NCI-H187 treated with DMSO at 0.1 percent for 48 hours (cell line): ENCODE data around the gene JAK1.
"Not testable (repeated sequence)": the region's sequence is repeated elsewhere in the genome, so short reads cannot be mapped to it uniquely, and the experiment has no call there.

ENCODE experiments used
- DNase-seq: peaks from one replicate; lab custom pipeline; 2025; lab: John Stamatoyannopoulos, UW

Gene JAK1

DNA sequence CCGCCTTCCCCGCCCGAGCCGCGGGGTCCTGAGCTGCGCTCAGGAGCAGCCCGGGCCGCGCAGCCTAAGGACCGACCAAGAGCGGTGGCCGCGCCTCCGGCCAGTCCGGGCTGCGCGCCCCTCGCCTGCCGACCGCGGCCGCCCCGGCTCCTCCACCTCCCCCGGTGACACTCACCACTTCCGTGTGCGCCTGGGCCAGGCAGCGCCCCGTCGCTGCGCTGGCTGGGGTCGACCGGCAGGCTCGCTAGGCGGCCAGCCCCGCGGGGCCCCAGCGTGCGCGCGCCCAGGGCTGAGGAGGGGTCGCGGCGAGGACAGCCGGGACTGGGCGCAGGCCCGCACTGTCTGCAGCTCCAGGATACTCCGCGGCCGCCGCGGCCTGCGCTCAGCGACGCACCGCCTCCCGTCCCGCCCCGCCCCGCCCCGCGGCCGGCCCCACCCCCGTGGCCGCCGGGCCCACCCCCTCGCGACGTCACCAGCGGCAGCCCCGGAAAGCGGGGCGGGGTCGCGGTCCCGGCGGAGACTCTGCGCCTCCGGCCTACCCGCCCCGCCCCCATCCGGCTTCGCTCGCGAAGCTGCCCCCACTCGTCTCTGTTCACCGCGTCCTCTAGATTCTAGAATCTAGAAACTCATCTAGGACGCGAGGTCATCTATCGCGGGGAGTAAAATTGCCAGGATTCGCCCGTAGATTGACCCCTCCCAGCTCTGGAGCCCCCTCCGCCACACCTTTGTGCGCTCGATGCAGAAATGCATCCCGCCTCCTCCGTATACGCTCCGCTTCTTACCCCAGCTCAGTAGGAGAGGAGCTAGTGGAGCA, at the start of gene JAK1:
JAK1 (minus strand) TSS at position 392 of the 814 bp plus-strand sequence. CDS start 80,285 bp downstream, outside the sequence.
- DNase-seq: peak; percentile 17

DNA sequence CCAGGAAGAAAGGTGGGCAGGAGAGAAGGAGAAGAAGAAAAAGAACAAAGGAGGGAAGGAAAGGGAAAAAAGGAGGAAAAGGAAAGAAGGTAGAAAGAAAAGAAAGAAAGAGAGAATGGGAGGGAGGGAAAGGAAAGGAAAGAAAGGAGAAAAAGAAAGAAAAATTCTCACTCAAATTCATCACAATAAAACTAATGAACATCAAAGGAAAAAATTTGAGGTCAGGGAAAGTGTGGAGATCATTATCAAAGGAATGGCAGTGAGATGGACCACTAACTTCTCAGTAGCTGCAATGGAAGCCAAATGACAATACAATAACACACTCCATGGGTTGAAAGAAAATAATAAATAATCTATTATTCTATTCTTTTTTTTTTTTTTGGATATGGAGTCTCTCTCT, 48.0 kb upstream of the JAK1 start:
- DNase-seq: no peak

DNA sequence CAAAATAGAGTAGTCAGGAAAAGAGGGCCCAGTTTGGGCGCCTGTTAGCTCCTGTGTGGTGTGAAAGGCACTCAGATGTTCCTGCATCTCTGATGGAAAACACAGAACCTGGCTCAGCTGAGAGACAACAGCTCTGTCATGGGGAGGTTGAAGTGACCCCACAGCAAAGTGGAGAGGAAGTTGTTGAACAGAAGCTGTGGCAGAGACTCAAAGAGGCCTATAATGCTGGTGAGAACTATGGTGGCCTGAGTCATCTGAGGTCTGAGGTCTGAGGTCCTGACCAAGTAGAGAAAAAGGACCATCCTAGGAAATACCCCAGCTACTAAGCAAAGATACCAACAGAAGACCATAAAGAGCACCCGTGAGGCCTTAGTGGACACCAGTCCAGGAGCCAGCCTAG, 45.6 kb upstream of the JAK1 start:
- no peak for DNase-seq

DNA sequence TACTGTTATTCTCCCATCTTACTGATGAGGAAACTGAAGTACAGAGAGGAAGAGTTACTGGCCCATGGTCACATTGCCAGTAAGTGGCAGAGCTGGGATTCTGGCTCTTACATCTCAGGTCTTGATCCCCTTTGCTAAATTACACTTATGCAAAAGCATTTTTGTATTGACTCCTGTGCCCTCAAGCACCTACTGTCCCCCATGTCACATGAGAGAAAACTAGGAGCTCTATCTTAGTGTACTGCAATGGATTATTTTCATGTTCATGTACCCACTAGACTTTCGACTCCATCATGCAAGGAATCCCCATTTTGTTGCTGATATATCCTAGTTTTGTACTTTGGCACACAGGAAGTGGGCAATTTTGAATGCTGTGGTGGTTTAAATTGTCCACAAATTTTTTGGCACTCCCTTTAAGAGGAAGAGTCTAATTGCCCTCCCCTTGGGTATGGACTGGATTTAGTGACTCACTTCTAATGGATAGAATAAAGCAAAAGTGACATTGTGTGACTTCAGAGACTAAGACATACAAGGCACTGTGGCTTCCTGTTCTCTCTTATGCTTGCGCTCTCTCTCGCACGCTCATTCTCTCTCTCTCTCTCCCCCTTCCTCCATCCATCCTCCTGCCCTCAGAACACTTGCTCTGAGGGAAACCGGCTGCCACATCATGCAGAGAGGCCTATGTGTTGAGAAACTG, 43.5 kb upstream of the JAK1 start:
- DNase-seq: no peak

DNA sequence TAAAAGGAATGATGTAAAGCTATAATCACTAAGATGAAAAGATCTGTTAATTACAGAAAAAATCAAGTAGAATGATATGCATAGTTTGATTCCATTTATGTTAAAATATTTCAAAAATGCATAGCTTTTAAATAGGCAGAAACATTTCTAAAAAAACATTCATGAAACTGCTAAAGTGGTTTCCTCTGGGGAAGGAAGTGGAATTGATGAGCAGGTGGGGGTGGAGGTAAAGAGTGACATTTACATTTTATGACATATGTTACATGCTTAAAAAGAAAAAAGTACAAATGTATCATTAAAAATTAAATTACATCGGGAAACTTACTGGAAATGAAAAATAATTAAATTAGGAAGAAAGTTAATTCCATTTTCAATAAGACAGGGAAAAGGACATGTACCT, 42.8 kb upstream of the JAK1 start:
- no peak for DNase-seq

DNA sequence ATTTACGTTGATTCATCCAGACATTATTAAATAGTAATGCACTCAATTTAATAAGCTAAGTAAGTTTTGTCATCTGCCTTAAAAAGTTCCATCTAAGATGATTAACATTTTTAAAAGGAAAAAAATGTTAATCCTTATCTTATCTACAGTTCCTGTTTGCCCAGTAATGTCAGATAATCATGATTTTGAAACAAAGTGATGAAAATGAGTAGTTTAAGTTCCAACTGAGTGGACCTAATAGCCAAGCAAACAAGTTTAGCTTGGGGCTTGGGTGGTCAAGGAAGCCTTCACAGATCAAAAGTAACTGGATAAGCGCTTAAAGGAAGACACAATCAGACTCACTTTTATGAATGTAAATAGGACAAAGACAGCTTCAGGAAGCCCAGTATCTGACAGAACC, 40.5 kb upstream of the JAK1 start:
- DNase-seq: no peak

DNA sequence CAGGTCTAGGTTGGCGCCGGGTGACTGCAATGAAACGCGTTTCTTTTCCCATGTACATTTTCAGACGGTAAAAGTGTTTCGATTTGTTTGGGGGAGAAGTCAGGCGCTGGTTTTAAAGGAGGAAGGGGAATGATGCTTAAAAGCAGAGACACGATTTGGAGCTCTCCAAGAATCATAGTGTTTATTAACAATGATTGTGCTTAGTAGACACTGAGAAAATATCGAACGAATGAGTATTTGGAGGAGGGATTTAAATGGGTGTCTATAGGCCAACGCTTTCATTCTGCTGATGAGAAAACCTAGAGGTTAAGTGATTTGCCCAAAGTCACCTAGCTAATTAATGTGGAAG, 36.9 kb upstream of the JAK1 start:
- no peak for DNase-seq

DNA sequence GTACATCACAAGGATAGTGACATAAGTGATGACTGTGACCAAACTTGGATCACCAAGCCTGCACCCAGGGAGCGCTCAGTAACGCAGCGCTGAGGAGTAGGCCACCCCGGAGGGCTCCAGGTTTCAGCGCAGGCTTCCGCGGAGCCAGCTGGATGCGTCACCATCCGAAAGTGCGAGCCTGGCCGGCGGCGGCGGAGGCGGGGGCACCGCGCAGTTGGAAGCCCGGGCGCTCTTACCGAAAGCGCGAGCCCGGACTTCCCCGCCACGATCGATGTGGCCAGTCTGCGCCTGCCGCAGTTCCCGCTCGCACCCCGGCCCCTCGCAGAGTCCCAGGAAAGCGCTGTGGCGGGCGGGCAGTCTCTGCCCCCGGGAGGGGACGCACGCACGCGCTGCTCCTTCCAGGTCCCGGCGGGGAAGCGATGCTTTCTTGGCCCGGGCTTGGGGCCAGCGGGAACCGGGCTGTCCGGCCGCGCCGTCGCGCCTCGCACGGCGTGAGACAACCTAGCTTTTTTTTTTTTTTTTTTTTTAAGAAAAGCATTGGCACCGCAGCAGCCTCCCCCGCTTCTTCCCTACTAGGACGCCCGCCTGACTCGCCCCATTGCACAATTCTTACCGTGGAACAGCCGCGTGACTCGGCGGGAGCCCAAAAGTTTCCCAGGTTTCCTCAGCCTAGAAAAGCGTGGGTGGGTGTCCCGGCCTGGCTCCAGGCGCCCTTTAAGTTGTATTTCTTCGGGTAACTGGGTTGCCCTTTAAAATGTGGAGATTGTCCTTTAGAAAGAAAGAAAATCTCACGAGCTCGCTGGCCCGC, 36.4 kb upstream of the JAK1 start:
- DNase-seq: no peak

DNA sequence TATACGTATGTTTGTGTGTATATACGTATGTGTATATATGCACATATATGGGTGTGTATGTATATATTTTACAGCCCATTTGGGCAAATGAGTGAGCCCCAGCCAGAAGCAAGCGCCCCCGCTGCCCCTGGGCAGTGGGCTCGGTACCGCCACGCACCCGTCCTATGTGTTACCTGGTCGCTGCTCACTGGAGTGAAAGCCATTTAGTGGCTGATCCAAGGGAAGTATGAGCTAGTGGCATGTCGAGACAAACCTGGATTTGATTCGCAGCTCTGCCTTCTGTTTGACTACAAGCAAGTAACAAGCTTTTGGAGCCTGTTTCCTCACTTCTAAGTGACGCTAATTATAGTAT, 35.8 kb upstream of the JAK1 start:
- DNase-seq: no peak

DNA sequence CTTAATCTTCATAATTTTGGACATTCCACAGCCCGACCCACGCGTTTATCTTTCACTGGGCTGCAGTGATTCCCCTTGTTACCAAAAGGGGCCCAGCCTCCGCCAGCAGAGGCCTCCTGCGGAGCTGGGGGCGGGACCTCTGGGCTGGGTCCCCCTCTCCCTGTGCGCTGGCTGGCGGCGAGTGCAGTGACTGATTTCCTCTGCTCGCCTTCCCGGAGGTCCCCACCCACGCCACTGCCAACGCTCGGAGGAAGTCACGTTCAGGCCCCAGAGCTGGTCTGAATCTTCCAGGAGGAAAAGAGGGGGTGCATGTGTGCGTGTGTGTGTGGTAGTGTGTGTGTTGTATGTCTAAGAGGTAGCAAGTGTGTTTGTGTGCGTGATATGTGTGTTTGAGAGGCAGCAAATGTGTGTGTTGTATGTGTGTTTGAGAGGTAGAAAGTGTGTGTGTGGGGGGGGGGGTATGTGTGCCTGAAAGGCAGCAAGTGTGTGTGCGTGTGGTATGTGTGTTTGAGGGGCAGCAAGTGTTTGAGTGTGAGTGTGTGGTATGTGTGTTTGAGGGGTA, 35.0 kb upstream of the JAK1 start:
- DNase-seq: no peak

DNA sequence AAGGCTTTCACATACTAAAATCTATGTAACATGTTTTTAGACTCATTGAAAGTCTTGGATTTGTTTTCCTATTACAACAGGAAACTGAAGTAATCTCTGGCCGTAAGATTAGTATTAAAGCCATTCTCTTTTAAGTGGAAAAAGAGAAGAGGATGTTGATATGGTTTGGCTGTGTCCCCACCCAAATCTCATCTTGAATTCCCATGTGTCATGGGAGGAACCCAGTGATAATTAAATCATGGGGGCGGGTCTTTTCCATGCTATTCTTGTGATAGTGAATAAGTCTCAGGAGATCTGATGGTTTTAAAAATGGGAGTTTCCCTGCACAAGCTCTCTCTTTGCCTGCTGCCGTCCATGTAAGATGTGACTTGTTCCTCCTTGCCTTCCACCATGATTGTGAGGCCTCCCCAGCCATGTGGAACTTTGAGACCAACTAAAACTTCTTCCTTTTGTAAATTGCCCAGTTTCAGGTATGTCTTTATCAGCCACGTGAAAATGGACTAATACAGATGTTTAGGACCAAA, 32.1 kb upstream of the JAK1 start:
- DNase-seq: not testable (repeated sequence)

DNA sequence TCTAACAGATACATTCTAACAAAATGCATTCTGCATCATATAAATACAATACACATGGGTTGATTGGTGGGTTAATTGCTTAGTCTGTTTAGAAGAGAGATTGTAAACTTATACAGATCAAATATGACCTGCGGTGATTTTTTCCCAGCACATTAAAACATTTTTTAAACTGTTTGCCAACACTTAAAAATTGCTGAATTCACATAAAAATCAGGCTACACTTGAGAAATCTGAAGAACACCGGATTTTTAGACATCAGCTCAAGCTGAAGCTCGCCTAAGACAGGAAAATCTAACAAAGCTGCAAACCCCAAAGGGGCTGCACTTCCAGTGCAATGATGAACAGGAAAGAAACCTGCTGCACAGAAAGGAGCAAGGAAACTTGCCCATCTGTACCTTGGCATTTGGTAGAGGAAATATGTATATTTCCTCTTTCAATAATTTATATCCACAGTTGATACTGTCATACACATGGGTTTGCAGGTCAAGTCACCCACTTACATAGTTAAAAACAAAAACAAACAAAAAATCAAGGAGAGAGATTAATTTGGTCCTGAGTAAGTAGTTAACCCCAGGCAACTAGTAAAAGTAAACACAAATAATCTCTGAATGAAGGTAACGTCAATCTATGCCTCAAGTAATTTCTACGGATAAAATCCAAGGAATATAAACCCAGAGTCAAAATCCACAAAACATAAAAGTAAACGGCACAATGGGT, 30.4 kb upstream of the JAK1 start:
- DNase-seq: no peak

DNA sequence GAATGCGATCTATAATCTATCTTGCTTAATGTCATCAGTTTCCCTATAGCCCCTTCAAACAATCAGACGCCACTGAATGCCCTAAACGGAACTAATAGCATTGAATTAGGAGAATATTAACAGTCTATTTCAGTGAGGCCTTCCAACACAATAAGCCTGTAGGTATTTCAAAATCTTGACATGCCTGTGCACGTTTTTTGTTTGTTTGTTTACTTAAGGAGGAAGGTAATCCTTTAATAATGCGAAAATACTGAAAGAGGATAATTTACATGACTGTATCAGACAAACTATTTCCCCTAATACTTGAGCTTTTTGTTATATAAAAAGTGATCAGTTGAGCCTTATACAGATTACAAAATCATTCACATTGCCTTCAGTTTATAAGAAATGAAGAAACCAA, 29.0 kb upstream of the JAK1 start:
- no peak for DNase-seq

DNA sequence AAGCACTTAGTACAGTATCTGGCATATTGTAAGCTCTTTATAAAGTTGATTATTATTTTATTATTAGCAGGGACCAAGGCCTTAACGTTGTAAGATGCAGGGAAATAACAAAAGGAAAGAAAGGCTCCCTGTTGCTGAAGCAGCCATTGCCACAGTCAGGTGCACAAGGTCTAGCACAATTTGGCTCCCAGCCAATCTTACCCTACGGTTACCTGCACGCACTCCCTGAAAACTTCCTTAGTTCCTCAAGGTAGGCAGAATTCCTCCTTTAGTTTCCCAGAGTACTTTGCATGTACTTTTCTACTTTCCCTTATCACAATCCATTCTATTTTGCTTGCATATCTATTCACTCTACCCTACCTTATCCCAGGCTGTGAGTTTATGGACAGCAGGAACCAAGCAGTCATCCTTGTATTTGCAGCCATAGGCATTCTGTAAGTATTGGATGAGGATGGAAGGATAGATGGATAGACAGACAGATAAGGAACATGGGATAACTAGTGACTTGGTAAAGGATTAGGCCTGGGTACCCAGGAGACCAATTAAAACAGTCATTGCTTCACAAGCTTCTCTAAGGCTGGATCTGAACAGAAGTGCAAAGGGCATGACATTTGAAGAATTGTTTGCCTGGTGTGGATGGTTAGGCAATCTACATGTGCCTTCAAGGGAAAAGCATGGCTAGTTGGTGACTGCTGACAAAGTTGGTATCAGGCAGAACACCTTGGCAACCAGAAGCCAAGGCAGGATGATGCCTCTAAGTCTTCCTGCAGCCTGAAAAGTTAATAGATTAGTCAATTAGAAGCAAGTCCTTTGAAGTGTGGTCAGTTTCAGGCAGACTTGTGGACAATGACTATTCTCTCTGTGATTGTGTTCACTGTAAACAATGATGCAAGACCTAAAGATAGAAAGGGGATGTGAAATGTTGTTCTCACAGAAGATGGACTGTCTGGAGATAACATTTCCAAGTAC, 20.8 kb upstream of the JAK1 start:
- no peak for DNase-seq

DNA sequence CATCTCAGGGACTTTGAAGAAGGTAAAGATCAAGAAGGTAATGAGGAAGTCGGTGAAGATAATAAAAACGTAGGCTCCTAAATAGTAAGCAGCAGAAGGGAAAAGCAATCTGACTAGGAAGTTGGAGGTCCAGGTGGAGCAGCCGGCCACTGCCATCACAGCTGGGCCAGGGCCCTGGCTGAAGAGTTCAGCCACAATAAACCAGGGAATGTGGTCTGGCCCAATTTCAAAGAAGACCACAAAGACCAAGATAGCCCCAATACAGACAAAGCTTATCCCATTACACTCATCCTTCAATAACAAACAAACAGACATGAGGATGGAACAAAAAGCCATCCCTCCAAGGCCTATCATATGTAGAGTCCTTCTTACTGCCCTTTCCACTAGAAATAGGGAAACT, 18.4 kb upstream of the JAK1 start:
- DNase-seq: no peak

DNA sequence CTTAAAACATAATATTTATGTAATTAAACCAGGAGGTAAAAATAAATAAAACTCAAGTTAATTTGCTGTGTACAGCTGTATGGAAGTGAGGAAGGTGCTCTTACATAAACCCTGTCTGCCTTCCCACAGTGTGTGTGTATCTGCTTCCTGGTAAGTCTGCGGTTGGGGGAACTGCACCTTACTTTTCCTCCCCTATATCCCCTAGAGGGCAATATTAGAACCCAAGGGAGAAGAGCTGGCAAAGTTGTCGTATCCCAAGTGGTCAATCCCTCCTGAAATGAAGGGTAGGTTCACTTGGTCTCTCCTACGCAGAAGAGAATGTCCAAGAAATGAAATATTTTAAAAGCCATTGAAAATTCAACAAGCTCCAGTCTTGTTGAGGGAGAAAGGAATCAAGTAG, 17.8 kb upstream of the JAK1 start:
- no peak for DNase-seq

DNA sequence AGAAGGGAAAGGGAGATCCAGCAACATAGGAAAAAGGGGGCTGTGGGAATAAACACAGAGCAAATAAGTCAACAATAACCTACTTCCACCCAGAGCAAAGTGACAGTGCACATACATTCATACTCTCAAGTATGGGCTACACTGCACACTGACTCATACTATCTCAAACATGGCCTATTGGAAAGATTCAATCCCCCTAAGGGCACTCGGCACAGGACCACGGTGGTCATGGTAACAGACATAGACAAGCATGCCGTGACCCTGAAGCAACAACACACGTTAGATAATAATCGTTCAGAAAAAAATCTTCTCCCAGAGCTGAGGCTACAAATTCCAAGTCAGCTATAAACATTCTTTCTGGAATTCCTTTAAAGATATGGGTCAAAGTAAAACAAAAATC, 16.8 kb upstream of the JAK1 start:
- DNase-seq: no peak

DNA sequence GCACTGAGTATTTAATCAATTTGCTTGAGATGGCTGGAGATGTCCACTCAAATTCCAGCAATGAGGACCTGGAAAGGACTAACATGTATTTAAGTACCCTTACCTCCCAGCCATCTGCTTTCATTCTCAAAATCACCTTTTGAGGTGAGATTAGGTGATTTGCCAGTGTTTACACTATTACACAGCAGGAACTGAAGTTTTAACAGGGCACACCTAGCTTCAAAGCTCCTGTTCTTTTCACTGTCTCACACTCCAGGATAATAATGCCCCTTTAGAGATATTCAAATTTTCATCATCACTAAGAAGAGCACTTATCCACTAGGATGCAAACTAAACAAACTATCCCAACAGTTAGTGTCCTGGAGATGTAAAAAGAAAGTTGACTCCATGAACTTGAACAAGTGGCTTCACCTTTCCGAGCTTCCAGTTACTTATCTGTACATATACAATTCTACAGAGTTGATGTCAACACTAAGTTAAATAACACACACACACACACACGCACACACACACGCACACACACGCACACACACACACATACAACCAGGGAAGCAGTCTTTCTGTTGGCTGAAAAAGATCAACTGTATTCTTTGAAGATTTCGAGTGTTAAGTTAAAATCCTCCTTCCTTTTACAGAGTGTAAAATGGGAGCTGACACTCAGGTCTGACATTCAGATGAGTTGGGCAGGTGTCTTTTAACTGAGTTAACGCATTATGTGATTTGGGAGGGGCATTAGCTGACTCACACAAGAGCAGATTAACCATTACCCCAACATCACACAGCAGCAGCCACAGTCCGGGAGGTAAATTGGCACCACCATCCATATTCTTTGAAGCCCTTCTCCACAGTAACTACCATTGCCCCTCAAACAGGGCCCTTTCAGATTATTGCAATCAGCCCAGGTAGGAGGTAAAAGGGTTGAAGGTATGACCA, 15.5 kb upstream of the JAK1 start:
- DNase-seq: no peak
